KMS-11 (cell line): ENCODE measurements around the gene COPS4.

Experiments used
- H2AFZ ChIP-seq: fragments of 200-600 bp; sonication (generic); 2 replicates; pipeline ENCODE4 v1.6.1; 2016; ENCODE audit warnings: antibody characterized with exemption, mixed run types, low read depth
- H3K27ac ChIP-seq: fragments of 200-600 bp; sonication (generic); 2 replicates; pipeline ENCODE4 v1.6.1; 2016; ENCODE audit warnings: mild to moderate bottlenecking, mixed run types
- H3K27me3 ChIP-seq: fragments of 200-600 bp; sonication (generic); 2 replicates; pipeline ENCODE4 v1.6.1; 2017; ENCODE audit warnings: mild to moderate bottlenecking, low read depth, mixed run types, moderate library complexity; ENCODE audit not compliant: insufficient read depth
- H3K36me3 ChIP-seq: fragments of 200-600 bp; sonication (generic); 2 replicates; pipeline ENCODE4 v1.6.1; 2017; ENCODE audit warnings: mild to moderate bottlenecking, mixed run types; ENCODE audit not compliant: insufficient read depth
- H3K4me1 ChIP-seq: fragments of 200-600 bp; sonication (generic); 2 replicates; pipeline ENCODE4 v1.6.1; 2016; ENCODE audit warnings: mild to moderate bottlenecking, low read depth, mixed run types; ENCODE audit not compliant: poor library complexity, severe bottlenecking
- H3K4me2 ChIP-seq: fragments of 200-600 bp; sonication (generic); 2 replicates; pipeline ENCODE4 v1.7.0; 2016; ENCODE audit warnings: mild to moderate bottlenecking, mixed run types
- H3K4me3 ChIP-seq: fragments of 200-600 bp; sonication (generic); IDR thresholded peaks from 2 replicates; pipeline ENCODE4 v1.6.1; 2017; ENCODE audit warnings: low read depth, low read length, mixed read lengths; ENCODE audit not compliant: insufficient read depth
- H3K79me2 ChIP-seq: fragments of 200-600 bp; sonication (generic); 2 replicates; pipeline ENCODE4 v1.6.1; 2016; ENCODE audit warnings: low read depth, mixed run types; ENCODE audit not compliant: insufficient read depth
- H3K9ac ChIP-seq: fragments of 200-600 bp; sonication (generic); 2 replicates; pipeline ENCODE4 v1.6.1; 2016; ENCODE audit warnings: mild to moderate bottlenecking, mixed run types
- H4K20me1 ChIP-seq: fragments of 200-600 bp; sonication (generic); 2 replicates; pipeline ENCODE4 v1.6.1; 2016; ENCODE audit warnings: mild to moderate bottlenecking, mixed run types; ENCODE audit not compliant: insufficient read depth
- TF ChIP-seq, protein P1 (sequence below): fragments of 200-600 bp; sonication (generic); conservative IDR thresholded peaks from 2 replicates; pipeline ENCODE4 v1.6.1; 2017; ENCODE audit warnings: low read depth, mild to moderate bottlenecking, antibody characterized with exemption, low read length, moderate library complexity, mixed read lengths

COPS4 gene

DNA sequence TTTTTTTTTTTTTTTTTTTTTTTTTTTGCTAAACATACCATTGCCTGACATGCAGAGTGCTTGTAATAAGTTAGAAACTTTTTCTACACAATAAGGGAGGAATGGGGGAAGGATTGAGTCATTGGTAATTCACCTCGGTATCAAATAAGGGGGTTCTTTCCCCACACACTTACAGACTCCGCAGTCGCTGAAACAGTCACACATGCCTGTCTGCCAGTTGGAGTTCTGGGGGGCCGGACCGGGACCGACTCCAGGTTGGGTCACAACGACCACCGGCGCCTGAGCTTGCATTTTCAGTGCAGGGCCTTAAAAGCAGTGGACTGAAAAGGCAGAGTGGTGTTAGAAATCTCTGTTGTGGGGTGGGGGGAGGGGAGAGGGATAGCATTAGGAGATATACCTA, 72.6 kb downstream of the COPS4 start:
- Histone ChIP-seq H3K4me1 (peaks cover 16% of the 10 kb centered on the region), H3K36me3 (no peaks in the 10 kb centered on the region), H2AFZ (no peak overlapping the region), H3K4me2 (no peak overlapping the region), H4K20me1 (no peaks in the 10 kb centered on the region), H3K9ac (no peak overlapping the region), H3K79me2 (no peaks in the 10 kb centered on the region), H3K27ac (no peak overlapping the region), H3K4me3 (no peak overlapping the region), H3K27me3 (no peaks in the 10 kb centered on the region)
- TF ChIP-seq, protein P1, sequence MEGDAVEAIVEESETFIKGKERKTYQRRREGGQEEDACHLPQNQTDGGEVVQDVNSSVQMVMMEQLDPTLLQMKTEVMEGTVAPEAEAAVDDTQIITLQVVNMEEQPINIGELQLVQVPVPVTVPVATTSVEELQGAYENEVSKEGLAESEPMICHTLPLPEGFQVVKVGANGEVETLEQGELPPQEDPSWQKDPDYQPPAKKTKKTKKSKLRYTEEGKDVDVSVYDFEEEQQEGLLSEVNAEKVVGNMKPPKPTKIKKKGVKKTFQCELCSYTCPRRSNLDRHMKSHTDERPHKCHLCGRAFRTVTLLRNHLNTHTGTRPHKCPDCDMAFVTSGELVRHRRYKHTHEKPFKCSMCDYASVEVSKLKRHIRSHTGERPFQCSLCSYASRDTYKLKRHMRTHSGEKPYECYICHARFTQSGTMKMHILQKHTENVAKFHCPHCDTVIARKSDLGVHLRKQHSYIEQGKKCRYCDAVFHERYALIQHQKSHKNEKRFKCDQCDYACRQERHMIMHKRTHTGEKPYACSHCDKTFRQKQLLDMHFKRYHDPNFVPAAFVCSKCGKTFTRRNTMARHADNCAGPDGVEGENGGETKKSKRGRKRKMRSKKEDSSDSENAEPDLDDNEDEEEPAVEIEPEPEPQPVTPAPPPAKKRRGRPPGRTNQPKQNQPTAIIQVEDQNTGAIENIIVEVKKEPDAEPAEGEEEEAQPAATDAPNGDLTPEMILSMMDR, result no peak

DNA sequence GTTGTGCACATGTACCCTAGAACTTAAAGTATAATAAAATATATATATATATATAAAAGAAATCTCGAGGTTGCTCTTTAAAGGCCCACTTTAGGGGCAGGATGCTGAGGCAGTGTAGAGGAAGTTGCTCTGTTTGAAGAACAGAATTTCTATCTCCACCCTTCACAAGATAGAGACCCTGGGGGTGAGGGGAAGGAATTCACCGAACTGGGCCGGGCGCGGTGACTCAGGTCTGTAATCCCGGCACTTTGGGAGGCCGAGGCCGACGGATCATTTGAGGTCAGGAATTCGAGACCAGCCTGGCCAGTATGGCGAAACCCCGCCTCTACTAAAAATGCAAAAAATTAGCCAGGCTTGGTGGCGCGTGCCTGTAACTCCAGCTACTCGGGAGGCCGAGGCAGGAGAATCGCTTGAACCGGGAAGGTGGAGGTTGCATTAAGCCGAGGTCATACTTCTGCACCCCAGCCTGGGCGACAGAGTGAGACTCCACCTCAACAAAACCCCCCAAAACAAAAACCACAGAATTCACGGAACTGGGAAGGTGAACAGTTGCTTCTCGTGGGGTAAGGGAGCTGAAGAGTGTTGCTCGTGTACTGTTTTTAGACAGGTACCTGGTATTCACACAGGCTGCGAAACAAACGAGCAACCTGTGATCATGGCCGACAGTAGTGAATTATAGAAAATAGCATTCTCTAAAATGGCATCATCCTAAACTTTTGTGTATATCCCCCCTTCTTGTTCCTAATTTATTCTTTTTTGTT, 73.3 kb downstream of the COPS4 start:
- Histone ChIP-seq H3K27me3 (no peaks in the 10 kb centered on the region), H3K4me3 (no peak overlapping the region), H2AFZ (no peak overlapping the region), H3K4me2 (no peak overlapping the region), H3K36me3 (no peaks in the 10 kb centered on the region), H4K20me1 (no peaks in the 10 kb centered on the region), H3K4me1 (peaks cover 16% of the 10 kb centered on the region), H3K9ac (no peak overlapping the region), H3K27ac (no peak overlapping the region), H3K79me2 (no peaks in the 10 kb centered on the region)
- TF ChIP-seq, protein P1, result no peak

DNA sequence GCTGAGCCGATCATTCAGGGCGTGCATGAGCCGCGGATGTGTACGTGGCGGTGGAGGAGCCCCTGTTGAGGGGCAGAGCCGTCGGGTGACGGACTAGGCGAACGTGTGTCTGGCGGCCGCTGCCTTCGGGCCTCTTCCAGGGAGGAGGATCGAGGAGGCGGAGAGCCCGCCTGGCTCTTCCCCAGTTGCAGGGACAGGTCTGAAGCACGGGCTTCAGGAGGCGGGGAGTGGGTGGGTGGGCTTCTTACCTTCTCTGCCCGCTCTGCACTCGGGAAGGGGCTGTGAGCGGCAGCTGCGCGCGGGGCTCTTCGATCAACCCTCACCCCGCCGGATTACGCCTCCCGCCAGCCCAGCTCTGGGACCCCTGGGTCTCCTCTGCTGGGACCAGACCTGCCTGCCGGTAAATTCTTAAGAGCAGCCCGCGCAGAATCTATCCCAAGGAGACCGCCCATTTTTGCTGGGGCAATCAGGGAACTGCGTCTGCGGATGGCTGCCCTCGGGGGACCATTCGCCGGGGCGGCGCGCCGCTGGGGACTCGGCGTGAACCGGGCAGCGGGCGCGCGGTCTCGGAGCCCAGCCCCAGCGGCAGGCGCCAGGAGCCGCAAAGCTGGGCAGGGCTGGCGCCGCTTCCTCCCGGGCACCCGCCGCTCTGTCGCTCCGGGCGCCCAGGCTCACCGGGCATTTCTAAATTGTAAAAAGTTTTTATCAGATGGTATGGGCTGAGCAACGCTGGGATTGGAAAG, 74.7 kb downstream of the COPS4 start:
- H3K79me2 ChIP-seq, result no peaks in the 10 kb centered on the region
- peak overlapping the region; percentile 85 for H2AFZ ChIP-seq
- peak overlapping the region; percentile 73 for H3K9ac ChIP-seq
- no peaks in the 10 kb centered on the region for H3K36me3 ChIP-seq
- TF ChIP-seq, protein P1, result no peak
- no peaks in the 10 kb centered on the region for H3K27me3 ChIP-seq
- H4K20me1 ChIP-seq, result no peaks in the 10 kb centered on the region
- peaks cover 25% of the 10 kb centered on the region for H3K4me1 ChIP-seq
- peak overlapping the region; percentile 77 for H3K4me2 ChIP-seq
- no peak overlapping the region for H3K4me3 ChIP-seq
- H3K27ac ChIP-seq, result peak overlapping the region; percentile 55

DNA sequence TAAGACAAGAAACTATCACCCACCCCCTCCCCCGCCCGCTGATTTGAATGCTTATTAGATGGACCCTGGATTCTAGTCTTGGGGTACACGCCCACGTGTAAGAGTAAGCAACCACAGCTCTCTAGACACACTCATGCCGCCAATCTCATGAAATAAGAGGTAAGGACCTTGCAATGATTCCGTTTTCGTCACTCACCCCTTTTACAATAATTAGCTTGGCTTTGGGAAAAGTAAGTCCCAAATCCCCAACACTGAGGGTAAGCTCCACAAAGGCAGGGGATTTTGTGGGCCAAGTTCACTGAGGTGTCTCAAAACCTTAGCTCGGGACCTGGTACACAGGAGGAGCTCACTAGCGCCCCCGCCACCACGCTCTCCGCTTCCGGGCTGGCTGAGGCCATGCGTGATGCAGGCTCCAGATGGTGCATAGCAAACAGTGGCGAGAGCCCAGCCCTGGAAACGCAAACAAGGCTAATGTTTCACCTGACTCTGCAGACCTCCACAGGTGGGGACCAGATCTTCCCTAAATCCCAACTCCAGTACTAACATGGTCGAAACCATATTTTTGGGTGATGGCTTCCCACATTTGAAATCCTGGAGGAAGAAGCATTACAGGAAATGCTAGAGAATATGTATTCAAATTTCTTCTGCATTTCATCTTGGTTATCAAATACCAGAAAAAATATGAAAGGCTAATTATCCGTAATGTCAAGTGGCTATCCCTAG, 75.4 kb downstream of the COPS4 start:
- no peaks in the 10 kb centered on the region for H3K79me2 ChIP-seq
- peak overlapping the region; percentile 77 for H3K4me2 ChIP-seq
- H3K36me3 ChIP-seq, result no peaks in the 10 kb centered on the region
- H3K4me3 ChIP-seq, result no peak overlapping the region
- peak overlapping the region; percentile 85 for H2AFZ ChIP-seq
- H3K9ac ChIP-seq, result peak overlapping the region; percentile 73
- TF ChIP-seq, protein P1, result peak; percentile 82
- peaks cover 32% of the 10 kb centered on the region for H3K4me1 ChIP-seq
- H3K27me3 ChIP-seq, result no peaks in the 10 kb centered on the region
- H3K27ac ChIP-seq, result peak overlapping the region; percentile 55
- no peaks in the 10 kb centered on the region for H4K20me1 ChIP-seq
